ENCODE measurements around the gene COL23A1.

Gene COL23A1

GRCh38 chr5:178391480-178391879 is 198.7 kb downstream of the COL23A1 start:
- Histone ChIP-seq H2BK15ac (replicated peaks; ENCODE audit: low read depth) (no peak overlapping the region), H3K79me1 (ENCODE audit: low read length) (peaks cover 3% of the 10 kb centered on the region), H4K8ac (ENCODE audit: low read depth, low read length) (no peak overlapping the region), H3K36me3 (ENCODE audit: control insufficient read depth, insufficient read depth, low read length) (no peaks in the 10 kb centered on the region), H3K9ac (ENCODE audit: low read length) (no peak overlapping the region), H2BK120ac (ENCODE audit: low read depth, low read length) (no peak overlapping the region), H3K27me3 (ENCODE audit: insufficient read depth, low read length, poor library complexity) (no peaks in the 10 kb centered on the region), H3K4ac (ENCODE audit: low read depth, low read length) (no peak overlapping the region), H2AK5ac (ENCODE audit: low read length) (no peak overlapping the region), H3K56ac (ENCODE audit: low read length) (no peak overlapping the region), H3K23ac (ENCODE audit: low read length) (no peak overlapping the region), H4K5ac (ENCODE audit: low read length) (no peak overlapping the region), H3K4me2 (ENCODE audit: low read length) (no peak overlapping the region), H2BK5ac (ENCODE audit: low read length) (no peak overlapping the region), H3K18ac (ENCODE audit: low read length) (no peak overlapping the region), H3K4me3 (ENCODE audit: low read length) (no peak overlapping the region), H3K79me2 (ENCODE audit: control insufficient read depth, insufficient read depth, low read length) (no peaks in the 10 kb centered on the region), H3K27ac (ENCODE audit: low read depth, low read length) (no peak overlapping the region), H3K4me1 (ENCODE audit: control insufficient read depth, low read depth, low read length) (peaks cover 6% of the 10 kb centered on the region)
- no peak for DNase-seq
- no CpG with 5 or more reads among the region's 4 CpGs for WGBS (ENCODE audit: extremely low coverage, insufficient coverage, low lambda C conversion rate)

DNA sequence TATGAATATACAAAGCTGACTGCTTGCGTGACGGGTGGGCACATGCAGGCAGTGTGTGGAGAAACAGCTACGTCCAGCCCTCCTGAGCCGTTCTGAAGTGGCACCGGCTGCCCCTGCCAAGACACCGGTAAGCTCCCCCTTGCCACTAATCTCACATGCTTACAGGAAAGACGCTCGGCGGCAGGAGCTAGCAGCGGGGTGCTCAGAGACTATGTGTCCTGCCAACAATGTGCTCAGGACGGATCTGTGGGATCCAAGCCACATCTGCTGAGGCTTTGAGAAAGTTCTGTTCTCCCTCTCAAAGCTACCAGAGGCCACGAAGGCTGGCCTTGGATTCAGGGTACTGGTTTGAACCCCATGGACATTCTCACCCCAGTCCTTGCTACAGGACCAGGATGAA is 200.4 kb downstream of the COL23A1 start:
- no peak overlapping the region for H3K9ac ChIP-seq (ENCODE audit: low read length)
- no CpG with 5 or more reads among the region's 12 CpGs for WGBS (ENCODE audit: extremely low coverage, insufficient coverage, low lambda C conversion rate)
- no peak for DNase-seq

GRCh38 chr5:178389026-178389729 is 201.0 kb downstream of the COL23A1 start:
- Histone ChIP-seq H2BK15ac (replicated peaks; ENCODE audit: low read depth) (no peak overlapping the region), H3K4me1 (ENCODE audit: control insufficient read depth, low read depth, low read length) (peaks cover 10% of the 10 kb centered on the region), H3K4me2 (ENCODE audit: low read length) (no peak overlapping the region), H3K79me2 (ENCODE audit: control insufficient read depth, insufficient read depth, low read length) (no peaks in the 10 kb centered on the region), H3K23ac (ENCODE audit: low read length) (no peak overlapping the region), H4K8ac (ENCODE audit: low read depth, low read length) (no peak overlapping the region), H3K18ac (ENCODE audit: low read length) (no peak overlapping the region), H3K79me1 (ENCODE audit: low read length) (peaks cover 3% of the 10 kb centered on the region), H3K27me3 (ENCODE audit: insufficient read depth, low read length, poor library complexity) (no peaks in the 10 kb centered on the region), H2BK120ac (ENCODE audit: low read depth, low read length) (no peak overlapping the region), H2BK5ac (ENCODE audit: low read length) (no peak overlapping the region), H3K27ac (ENCODE audit: low read depth, low read length) (no peak overlapping the region), H3K36me3 (ENCODE audit: control insufficient read depth, insufficient read depth, low read length) (no peaks in the 10 kb centered on the region), H3K56ac (ENCODE audit: low read length) (no peak overlapping the region), H2AK5ac (ENCODE audit: low read length) (no peak overlapping the region), H4K5ac (ENCODE audit: low read length) (no peak overlapping the region), H3K9ac (ENCODE audit: low read length) (no peak overlapping the region), H3K4me3 (ENCODE audit: low read length) (no peak overlapping the region), H3K4ac (ENCODE audit: low read depth, low read length) (no peak overlapping the region)
- WGBS (ENCODE audit: extremely low coverage, insufficient coverage, low lambda C conversion rate) = no CpG with 5 or more reads among the region's 8 CpGs
- DNase-seq = no peak

More for the DNA sequence above, 200.4 kb downstream of the COL23A1 start:
- Histone ChIP-seq H3K56ac (ENCODE audit: low read length) (no peak overlapping the region), H3K79me1 (ENCODE audit: low read length) (peaks cover 3% of the 10 kb centered on the region), H3K36me3 (ENCODE audit: control insufficient read depth, insufficient read depth, low read length) (no peaks in the 10 kb centered on the region), H3K4me1 (ENCODE audit: control insufficient read depth, low read depth, low read length) (peaks cover 6% of the 10 kb centered on the region), H3K18ac (ENCODE audit: low read length) (no peak overlapping the region), H3K27me3 (ENCODE audit: insufficient read depth, low read length, poor library complexity) (no peaks in the 10 kb centered on the region), H3K4me3 (ENCODE audit: low read length) (no peak overlapping the region), H2BK5ac (ENCODE audit: low read length) (no peak overlapping the region), H2AK5ac (ENCODE audit: low read length) (no peak overlapping the region), H3K27ac (ENCODE audit: low read depth, low read length) (no peak overlapping the region), H3K23ac (ENCODE audit: low read length) (no peak overlapping the region), H2BK120ac (ENCODE audit: low read depth, low read length) (no peak overlapping the region), H3K79me2 (ENCODE audit: control insufficient read depth, insufficient read depth, low read length) (no peaks in the 10 kb centered on the region), H4K8ac (ENCODE audit: low read depth, low read length) (no peak overlapping the region), H2BK15ac (replicated peaks; ENCODE audit: low read depth) (no peak overlapping the region), H3K4ac (ENCODE audit: low read depth, low read length) (no peak overlapping the region), H4K5ac (ENCODE audit: low read length) (no peak overlapping the region), H3K4me2 (ENCODE audit: low read length) (no peak overlapping the region)

DNA sequence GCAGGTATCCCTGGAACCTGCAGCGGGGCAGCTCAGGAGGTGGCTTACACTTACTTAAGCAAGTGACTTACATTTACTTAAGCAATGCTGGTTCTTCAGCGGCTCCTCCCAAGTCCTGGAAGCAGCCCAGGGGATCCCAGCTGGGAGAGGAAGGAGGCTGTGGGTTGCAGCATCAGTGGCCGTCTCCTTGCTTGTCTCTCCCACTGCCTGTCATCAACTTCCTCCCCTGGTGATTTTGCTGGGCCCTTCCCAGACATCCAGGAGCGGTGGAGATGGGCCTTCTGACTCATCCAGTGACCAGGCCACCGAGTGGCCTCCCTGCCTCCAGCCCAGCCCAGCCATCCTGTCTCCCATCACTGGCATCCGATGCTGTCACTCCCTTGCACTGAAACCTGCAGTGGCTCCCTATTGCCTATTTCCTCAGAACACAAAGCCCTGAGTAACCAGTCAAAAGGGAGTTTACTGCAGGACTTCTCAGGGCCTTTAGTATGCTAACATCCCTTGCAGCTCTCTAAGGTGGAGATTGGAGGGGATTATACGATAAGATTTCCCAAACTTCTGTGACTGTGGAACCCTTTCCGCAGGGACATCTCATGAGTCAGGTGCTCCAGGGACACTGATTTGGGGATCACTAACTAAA is 201.7 kb downstream of the COL23A1 start:
- Histone ChIP-seq H2BK120ac (ENCODE audit: low read depth, low read length) (no peak overlapping the region), H4K5ac (ENCODE audit: low read length) (no peak overlapping the region), H3K9ac (ENCODE audit: low read length) (no peak overlapping the region), H3K4me2 (ENCODE audit: low read length) (no peak overlapping the region), H3K79me2 (ENCODE audit: control insufficient read depth, insufficient read depth, low read length) (no peaks in the 10 kb centered on the region), H3K4ac (ENCODE audit: low read depth, low read length) (no peak overlapping the region), H2BK5ac (ENCODE audit: low read length) (no peak overlapping the region), H2AK5ac (ENCODE audit: low read length) (no peak overlapping the region), H3K18ac (ENCODE audit: low read length) (no peak overlapping the region), H3K23ac (ENCODE audit: low read length) (no peak overlapping the region), H4K8ac (ENCODE audit: low read depth, low read length) (no peak overlapping the region), H3K4me1 (ENCODE audit: control insufficient read depth, low read depth, low read length) (peaks cover 10% of the 10 kb centered on the region), H2BK15ac (replicated peaks; ENCODE audit: low read depth) (no peak overlapping the region), H3K27ac (ENCODE audit: low read depth, low read length) (no peak overlapping the region), H3K27me3 (ENCODE audit: insufficient read depth, low read length, poor library complexity) (no peaks in the 10 kb centered on the region), H3K79me1 (ENCODE audit: low read length) (peaks cover 3% of the 10 kb centered on the region), H3K4me3 (ENCODE audit: low read length) (no peak overlapping the region), H3K56ac (ENCODE audit: low read length) (no peak overlapping the region), H3K36me3 (ENCODE audit: control insufficient read depth, insufficient read depth, low read length) (no peaks in the 10 kb centered on the region)
- WGBS (ENCODE audit: extremely low coverage, insufficient coverage, low lambda C conversion rate) = no CpG with 5 or more reads among the region's 8 CpGs
- peak; percentile 14 for DNase-seq

DNA sequence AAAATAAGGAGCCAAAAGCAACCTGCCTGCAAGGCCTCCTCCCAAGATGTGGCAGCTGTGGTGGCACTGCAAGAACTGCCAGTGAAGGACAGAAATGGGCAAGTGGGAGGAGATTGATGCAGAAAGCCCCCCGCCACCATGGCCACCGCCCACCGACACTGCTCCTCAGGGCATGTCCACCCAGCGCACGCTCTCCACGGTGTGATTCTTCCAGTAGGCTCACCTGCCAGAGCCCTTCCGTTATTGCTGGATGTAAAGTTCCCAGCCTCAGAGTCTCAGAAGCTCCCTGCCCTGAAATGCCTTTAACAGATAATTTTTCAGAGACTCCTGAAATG is 202.4 kb downstream of the COL23A1 start:
- Histone ChIP-seq H2AK5ac (ENCODE audit: low read length) (no peak overlapping the region), H2BK120ac (ENCODE audit: low read depth, low read length) (no peak overlapping the region), H3K9ac (ENCODE audit: low read length) (no peak overlapping the region), H3K27ac (ENCODE audit: low read depth, low read length) (no peak overlapping the region), H3K36me3 (ENCODE audit: control insufficient read depth, insufficient read depth, low read length) (no peaks in the 10 kb centered on the region), H3K4ac (ENCODE audit: low read depth, low read length) (no peak overlapping the region), H2BK5ac (ENCODE audit: low read length) (no peak overlapping the region), H3K23ac (ENCODE audit: low read length) (no peak overlapping the region), H3K79me1 (ENCODE audit: low read length) (peaks cover 3% of the 10 kb centered on the region), H4K8ac (ENCODE audit: low read depth, low read length) (no peak overlapping the region), H3K18ac (ENCODE audit: low read length) (no peak overlapping the region), H3K4me1 (ENCODE audit: control insufficient read depth, low read depth, low read length) (peaks cover 10% of the 10 kb centered on the region), H3K4me2 (ENCODE audit: low read length) (no peak overlapping the region), H3K79me2 (ENCODE audit: control insufficient read depth, insufficient read depth, low read length) (no peaks in the 10 kb centered on the region), H3K56ac (ENCODE audit: low read length) (no peak overlapping the region), H3K27me3 (ENCODE audit: insufficient read depth, low read length, poor library complexity) (no peaks in the 10 kb centered on the region), H2BK15ac (replicated peaks; ENCODE audit: low read depth) (no peak overlapping the region), H4K5ac (ENCODE audit: low read length) (no peak overlapping the region), H3K4me3 (ENCODE audit: low read length) (no peak overlapping the region)
- no CpG with 5 or more reads among the region's 7 CpGs for WGBS (ENCODE audit: extremely low coverage, insufficient coverage, low lambda C conversion rate)
- no peak for DNase-seq

All from mesendoderm (in vitro differentiated cells).